NCI-H2081 treated with DMSO at 0.1 percent for 48 hours (cell line): ENCODE data around the gene RPL34.
"Not testable (repeated sequence)": the region's sequence is repeated elsewhere in the genome, so short reads cannot be mapped to it uniquely, and the experiment has no call there.

Experiments
- DNase-seq: peaks from one replicate; lab custom pipeline; 2025; lab: John Stamatoyannopoulos, UW

Gene RPL34

GRCh38 chr4:108620101-108620932 is at the start of gene RPL34:
TSS of gene RPL34 (plus strand) at chr4:108620576. CDS start at chr4:108621960, 1,384 bp downstream.
- DNase-seq = peak; percentile 86

GRCh38 chr4:108570993-108571569 is 49.3 kb upstream of the RPL34 start:
- DNase-seq = no peak

GRCh38 chr4:108574402-108574801 is 46.0 kb upstream of the RPL34 start:
- DNase-seq = no peak

GRCh38 chr4:108581083-108581482 is 39.3 kb upstream of the RPL34 start:
- no peak for DNase-seq

- DNase-seq = no peak
Measured at GRCh38 chr4:108586778-108587177, 33.6 kb upstream of the RPL34 start.

GRCh38 chr4:108588878-108589277 is 31.5 kb upstream of the RPL34 start:
- no peak for DNase-seq

GRCh38 chr4:108589961-108590360 is 30.4 kb upstream of the RPL34 start:
- no peak for DNase-seq

GRCh38 chr4:108590776-108591175 is 29.6 kb upstream of the RPL34 start:
- DNase-seq = no peak

GRCh38 chr4:108592674-108592986 is 27.7 kb upstream of the RPL34 start:
- DNase-seq = no peak

- DNase-seq = not testable (repeated sequence)
Measured at GRCh38 chr4:108594296-108594695, 26.1 kb upstream of the RPL34 start.

GRCh38 chr4:108596344-108596743 is 24.0 kb upstream of the RPL34 start:
- no peak for DNase-seq

- DNase-seq = no peak
Measured at GRCh38 chr4:108601106-108601505, 19.3 kb upstream of the RPL34 start.

- DNase-seq = no peak
Measured at GRCh38 chr4:108601532-108601931, 18.8 kb upstream of the RPL34 start.

- no peak for DNase-seq
Measured at GRCh38 chr4:108602163-108602562, 18.2 kb upstream of the RPL34 start.

- DNase-seq = no peak
Measured at GRCh38 chr4:108607079-108607815, 13.1 kb upstream of the RPL34 start.

- no peak for DNase-seq
Measured at GRCh38 chr4:108611365-108611764, 9.0 kb upstream of the RPL34 start.

GRCh38 chr4:108612365-108612764 is 8.0 kb upstream of the RPL34 start:
- DNase-seq = no peak

- no peak for DNase-seq
Measured at GRCh38 chr4:108619372-108620100, 840 bp upstream of the RPL34 start.

GRCh38 chr4:108620933-108621905 is 843 bp downstream of the RPL34 start:
- no peak for DNase-seq

- no peak for DNase-seq
Measured at GRCh38 chr4:108622022-108622421, 1.6 kb downstream of the RPL34 start.

- DNase-seq = no peak
Measured at GRCh38 chr4:108622828-108623227, 2.5 kb downstream of the RPL34 start.
